ENCODE measurements around the gene PCP2.

PCP2 gene

GRCh38 chr19:7661744-7662538 lies 28.4 kb upstream of the PCP2 start:
- DNase-seq = no peak

GRCh38 chr19:7658219-7658686 lies 24.7 kb upstream of the PCP2 start:
- DNase-seq = peak; percentile 63

DNA sequence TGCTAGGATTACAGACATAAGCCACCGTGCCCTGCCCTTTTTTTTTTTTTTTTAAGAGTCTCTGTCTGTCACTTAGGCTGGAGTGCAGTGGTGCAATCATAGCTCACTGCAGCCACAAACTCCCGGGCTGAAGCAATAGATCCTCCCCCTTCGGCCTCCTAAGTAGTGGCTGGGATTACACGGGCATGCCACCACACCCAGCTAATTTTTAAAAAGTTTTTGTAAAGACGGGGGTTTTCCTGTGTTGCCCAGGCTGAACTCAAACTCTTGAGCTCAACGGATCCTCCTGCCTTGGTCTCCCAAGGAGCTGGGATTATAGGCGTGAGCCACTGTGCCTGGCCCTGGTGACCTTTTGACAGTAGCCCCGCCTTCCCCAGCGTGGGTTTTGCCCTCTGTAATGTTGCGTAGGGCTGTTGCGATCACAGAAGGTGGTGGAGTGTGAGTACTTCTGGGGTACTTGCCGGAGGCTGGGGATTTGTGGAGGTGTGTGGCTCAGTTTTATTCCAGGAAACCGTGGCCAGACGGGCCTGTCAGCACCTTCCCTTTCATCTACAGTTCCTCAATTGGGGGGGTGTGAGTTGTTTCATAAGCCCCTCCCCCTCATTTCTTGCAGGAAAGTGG lies 23.7 kb upstream of the PCP2 start:
- no peak for DNase-seq

DNA sequence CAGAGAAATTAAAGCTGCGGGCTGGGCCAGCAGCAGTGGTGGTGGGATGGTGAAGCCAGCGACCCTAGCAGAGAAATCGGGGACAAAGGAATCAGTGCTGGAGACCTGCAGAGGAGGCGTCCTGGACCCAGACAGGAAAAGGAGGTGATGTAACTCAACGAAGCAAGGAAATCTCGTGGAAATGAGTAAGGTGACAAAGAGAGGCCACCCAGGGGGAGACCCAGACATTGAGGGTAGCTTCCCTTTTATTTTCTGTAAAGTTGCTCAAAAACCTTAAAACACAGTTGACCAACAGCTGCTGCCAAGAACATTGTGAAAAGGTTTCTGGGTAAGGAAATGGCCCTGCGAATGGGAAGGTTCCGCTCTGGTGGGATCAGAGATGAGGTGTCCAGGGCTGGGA lies 22.1 kb upstream of the PCP2 start:
- DNase-seq = no peak

DNA sequence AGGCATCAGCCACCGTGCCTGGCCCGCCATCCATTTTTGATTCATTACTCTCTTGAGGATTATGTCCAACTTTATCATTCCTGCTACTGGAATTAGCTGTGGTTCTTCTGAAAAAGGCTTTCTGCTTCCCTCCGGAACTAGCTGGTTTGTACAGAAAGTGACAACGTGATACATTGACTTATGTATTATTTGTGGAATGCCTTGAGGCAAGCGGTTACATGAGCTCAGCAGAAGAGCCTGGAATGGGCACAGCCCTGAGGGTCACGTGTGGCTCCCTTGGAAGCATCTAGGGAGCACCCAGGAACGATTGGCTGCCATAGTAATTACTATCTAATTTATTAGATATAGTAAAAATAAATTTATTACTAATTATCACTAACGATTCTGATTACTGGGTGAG lies 20.9 kb upstream of the PCP2 start:
- DNase-seq = no peak

DNA sequence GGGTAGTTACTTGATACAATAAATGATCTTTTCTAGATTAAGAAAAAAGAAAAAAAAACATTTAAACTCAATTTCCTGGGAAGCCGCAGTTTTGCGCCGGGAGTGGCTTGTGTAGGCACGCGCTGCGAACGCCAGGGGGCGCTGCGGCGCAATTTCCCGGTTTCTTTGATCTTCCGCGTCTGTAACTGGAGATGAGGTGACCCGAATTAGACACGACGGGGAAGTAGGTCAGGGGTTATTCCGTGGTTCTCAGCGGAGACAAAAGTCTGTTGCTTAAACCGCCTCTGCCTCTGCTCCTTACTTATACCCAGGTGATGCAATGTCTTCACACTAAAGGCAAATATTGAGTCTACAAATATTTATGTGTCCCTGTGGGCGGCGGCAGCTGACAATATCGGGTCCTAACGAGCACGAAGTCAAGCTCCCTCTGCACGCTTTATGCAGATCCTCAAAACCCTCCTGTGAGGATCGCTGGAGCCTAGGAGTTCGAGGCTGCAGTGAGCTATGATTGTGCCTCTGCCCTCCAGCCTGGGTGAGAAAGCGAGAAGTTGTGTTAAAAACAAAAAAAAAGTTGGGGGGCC lies 18.6 kb upstream of the PCP2 start:
- DNase-seq = peak; percentile 89

- DNase-seq = no peak
Observed at GRCh38 chr19:7650148-7650547, 16.6 kb upstream of the PCP2 start.

DNA sequence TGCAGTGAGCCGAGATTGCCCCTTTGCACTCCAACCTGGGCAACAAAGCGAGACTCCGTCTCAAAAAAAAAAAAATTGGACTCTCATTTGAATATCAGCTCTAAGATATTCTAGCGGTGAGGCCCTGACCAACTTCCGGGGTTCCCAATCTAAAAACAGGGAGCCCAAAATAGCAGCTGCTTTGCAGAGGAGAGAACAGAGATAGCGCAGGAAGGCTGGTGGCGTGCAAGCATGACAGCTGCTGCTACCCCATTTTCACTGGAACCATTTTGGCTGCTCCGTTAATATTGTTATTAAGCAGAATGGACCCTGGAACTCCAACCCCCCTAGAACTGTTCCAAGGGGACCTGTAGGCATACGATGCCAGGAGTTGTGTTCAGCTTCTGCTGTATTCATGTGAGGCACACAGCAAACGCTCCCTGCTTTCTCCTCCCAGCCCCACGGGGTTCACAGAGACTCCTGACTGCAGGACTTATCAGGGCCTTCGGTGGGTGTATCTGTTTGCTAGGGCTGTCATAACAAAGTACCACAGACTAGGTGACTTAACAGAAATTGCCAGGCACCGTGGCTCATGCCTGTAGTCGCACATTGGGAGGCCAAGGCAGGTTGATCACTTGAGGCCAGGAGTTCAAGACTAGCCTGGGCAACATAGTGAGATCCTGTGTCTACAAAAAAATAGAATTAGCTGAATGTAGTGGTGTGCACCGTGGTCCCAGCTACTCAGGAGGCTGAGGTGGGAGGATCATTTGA lies 14.9 kb upstream of the PCP2 start:
- no peak for DNase-seq

- DNase-seq = no peak
Observed at GRCh38 chr19:7647156-7647555, 13.6 kb upstream of the PCP2 start.

DNA sequence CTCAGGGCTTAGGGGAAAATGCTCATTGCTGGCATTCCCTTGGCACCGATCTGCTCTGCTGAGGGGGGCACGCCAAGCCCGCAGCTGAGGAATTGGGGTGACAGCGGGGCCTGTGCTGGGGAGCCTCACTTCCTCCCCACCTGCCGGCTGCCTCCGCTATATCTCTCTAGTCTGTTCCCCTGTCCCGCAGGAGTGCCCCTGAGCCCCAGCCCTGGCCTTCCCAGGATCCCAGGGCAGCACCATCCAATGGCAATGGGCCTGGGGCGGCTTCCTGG lies 12.8 kb upstream of the PCP2 start:
- DNase-seq = no peak

GRCh38 chr19:7645656-7646425 lies 12.3 kb upstream of the PCP2 start:
- no peak for DNase-seq

GRCh38 chr19:7645163-7645562 lies 11.6 kb upstream of the PCP2 start:
- DNase-seq = no peak

DNA sequence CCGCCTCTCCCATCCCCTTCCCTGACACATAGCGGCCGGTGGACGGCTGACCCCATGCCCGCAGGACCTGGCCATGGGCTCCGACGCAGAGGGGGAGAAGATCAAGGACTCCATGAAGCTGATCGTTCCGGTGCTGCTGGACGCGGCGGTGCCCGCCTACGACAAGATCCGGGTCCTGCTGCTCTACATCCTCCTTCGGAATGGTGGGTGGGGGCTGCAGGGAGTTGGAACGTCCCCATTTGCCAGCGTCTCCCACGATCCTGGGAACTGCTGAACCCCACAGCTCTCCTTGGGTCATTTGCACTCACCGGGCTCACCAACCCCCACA lies 11.0 kb upstream of the PCP2 start:
- no peak for DNase-seq

DNA sequence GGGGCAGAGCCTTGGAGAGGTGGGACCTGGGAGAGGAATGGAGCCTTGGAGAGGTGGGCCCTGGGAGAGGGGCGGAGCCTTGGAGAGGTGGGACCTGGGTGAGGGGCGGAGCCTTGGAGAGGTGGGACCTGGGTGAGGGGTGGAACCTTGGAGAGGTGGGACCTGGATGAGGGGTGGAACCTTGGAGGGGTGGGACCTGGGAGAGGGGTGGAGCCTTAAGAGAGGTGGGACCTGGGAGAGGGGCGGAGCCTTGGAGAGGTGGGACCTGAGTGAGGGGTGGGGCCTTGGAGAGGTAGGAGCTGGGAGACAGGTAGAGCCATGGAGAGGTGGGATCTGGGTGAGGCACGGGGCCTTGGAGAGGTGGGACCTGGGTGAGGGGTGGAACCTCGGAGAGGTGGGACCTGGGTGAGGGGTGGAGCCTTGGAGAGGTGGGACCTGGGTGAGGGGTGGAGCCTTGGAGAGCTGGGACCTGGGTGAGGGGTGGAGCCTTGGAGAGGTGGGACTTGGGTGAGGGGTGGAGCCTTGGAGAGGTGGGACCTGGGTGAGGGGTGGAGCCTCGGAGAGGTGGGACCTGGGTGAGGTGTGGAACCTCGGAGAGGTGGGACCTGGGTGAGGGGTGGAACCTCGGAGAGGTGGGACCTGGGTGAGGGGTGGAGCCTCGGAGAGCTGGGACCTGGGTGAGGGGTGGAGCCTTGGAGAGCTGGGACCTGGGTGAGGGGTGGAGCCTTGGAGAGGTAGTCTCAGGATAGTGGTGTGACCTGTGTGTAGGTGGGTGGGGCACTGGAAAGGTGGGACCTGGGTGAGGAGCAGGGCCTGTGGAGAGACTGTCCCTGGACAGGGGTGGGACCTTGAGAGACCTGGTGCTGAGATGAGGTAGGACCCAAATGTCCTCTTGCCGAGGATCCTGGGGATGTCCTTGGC lies 10.4 kb upstream of the PCP2 start:
- peak; percentile 37 for DNase-seq

- DNase-seq = no peak
Observed at GRCh38 chr19:7643031-7643415, 9.5 kb upstream of the PCP2 start.

DNA sequence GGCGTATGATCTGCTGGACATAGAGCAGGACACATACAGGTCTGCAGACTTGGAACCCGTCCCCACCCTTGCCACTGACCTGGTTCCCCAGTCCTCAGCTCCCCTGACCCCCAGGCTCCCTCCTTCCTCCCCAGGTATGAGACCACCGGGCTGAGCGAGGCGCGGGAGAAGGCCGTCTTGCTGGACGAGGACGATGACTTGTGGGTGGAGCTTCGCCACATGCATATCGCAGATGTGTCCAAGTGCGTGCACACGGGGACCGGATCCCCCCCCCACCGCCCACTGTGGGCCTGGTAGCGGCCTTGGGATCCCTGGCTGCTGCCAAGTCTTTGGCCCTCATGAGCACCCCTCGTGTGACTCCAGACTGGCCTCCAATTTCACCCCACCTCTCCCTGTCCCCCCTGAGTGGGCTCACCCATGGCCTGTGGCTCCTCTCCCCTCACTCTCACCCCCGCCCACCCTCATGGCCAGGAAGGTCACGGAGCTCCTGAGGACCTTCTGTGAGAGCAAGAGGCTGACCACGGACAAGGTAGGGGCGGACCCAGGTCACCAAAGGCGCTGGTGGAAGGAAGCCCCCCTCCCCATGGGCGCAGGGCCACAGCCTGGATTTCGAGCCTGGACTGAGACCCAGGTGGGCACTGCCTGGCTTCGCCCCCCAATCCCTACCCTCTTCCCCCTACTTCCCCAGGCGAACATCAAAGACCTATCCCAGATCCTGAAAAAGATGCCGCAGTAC lies 8.9 kb upstream of the PCP2 start:
- DNase-seq = no peak

GRCh38 chr19:7641290-7642276 lies 8.1 kb upstream of the PCP2 start:
- DNase-seq = no peak

DNA sequence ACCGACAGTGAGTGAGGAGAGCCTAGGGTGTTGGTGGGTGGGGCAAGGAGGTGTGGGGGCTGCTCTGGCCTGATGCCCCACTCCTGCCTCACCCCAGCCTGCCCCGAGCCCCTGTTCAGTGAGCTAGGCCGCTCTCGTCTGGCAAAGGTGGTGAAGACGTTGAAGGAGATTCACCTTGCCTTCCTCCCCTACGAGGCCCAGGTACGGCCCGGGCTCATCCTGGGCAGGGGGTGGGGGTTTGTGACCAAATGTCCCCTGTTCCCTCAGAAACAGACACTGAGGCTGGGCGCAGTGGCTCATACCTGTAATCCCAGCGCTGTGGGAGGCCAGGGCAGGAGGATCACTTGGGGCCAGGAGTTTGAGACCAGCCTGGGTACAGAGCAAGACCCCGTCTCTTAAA lies 7.3 kb upstream of the PCP2 start:
- no peak for DNase-seq

DNA sequence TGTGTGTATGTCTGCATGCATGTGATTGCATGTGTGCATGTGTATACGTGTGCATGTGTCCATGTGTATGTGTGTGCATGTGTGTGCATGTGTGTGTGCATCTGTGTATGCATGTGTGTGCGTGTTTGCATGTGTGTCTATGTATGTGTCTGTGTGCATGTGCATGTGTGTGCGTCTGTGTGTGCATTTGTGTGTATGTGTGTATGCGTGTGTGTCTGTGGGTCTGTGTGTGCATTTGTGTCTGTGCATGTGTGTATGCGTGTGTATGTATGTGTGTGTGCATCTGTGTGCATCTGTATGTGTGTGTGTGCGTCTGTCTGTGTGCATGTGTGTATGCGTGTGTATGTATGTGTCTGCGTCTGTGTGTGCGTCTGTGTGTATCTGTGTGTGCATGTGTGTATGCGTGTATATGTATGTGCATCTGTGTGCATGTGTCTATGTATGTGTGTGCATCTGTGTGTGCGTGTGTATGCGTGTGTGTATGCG lies 6.4 kb upstream of the PCP2 start:
- no peak for DNase-seq
